HEK293T (cell line): ENCODE results near the gene FBXL7.

ENCODE experiments used
- ELF4 ChIP-seq: fragments of 450-650 bp; IDR thresholded peaks from 2 replicates; pipeline ENCODE4 v1.6.1; 2017; ENCODE audit warnings: antibody characterized with exemption
- HDGF ChIP-seq: fragments of 450-650 bp; IDR thresholded peaks from 2 replicates; pipeline ENCODE4 v1.6.1; 2017; ENCODE audit warnings: antibody characterized with exemption, borderline replicate concordance
- LEF1 ChIP-seq: fragments of 450-650 bp; IDR thresholded peaks from 2 replicates; pipeline ENCODE4 v1.6.1; 2017; ENCODE audit warnings: mild to moderate bottlenecking, borderline replicate concordance
- SUZ12 ChIP-seq: fragments of 450-650 bp; IDR thresholded peaks from 2 replicates; pipeline ENCODE4 v1.6.1; 2016; ENCODE audit warnings: mild to moderate bottlenecking
- TARDBP ChIP-seq: fragments of 450-650 bp; IDR thresholded peaks from 2 replicates; pipeline ENCODE4 v1.6.1; 2016
- ZNF384 ChIP-seq: fragments of 450-650 bp; IDR thresholded peaks from 2 replicates; pipeline ENCODE4 v1.6.1; 2016

DNA sequence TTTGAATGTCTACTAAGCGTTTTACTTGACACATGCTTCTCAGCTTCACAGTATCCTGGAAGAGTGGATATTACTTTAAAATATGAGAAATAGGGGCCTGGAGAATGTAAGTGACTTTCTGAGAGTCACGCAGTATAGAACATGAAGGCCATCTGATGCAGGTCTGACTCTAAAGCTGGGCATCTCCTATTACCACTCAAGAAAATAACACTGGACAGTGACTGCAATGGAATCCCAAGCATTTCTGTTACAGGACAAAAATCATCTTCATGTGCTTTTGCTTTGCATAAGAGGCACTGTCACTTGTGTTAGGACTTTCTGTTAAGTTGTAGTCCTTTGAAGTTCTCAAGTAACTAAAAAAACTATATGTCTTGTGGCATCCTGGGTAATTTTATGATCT, 335.5 kb downstream of the FBXL7 start:
- TF ChIP-seq HDGF, result no peak
- TF ChIP-seq LEF1, result no peak
- no peak for TF ChIP-seq TARDBP
- no peak for TF ChIP-seq SUZ12
- TF ChIP-seq ZNF384, result no peak
- no peak for TF ChIP-seq ELF4
